ENCODE data around the gene ALKBH6.
A peak's percentile ranks its signal among the peaks of the same experiment; 100 is the strongest.

DNA sequence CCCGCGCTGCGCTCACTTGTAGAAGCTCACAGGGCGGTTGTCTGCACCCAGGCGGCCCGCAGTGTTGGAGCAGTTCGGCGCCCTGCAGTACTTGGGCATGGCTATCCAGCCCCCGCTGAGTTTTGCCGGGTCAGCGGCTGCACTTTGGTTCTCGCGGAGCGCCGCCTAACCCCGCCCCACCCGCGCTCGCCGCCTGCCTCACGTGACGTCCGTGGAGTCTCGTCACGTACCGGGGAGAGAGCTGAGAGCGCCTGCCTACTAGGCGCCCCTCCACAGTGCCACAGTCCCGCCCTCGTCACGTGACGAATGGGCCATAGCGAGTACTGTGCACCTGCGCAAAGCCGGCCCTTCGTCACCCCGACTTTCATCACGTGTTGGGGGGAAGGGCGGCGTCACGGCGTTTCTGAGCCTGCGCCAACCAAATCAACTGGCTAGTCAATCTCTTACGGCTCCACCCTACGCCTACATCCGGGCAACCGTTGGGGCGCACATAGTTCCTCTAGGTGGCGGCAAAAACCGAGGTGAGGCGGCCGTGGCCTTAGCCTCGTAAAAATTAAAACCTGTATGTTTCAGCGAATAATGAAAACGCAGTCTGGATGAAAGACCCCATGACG lies 40.2 kb upstream of the ALKBH6 start, which contains the start of gene THAP8:
- TF ChIP-seq POLR2AphosphoS5 (IDR thresholded peaks at IDR 0.05; ENCODE audit: low read depth) (peak; percentile 94), JUNB (IDR thresholded peaks at IDR 0.05; ENCODE audit: unreplicated experiment) (no peak), ZNF331 (CRISPR knock-in tag; IDR thresholded peaks at IDR 0.05; ENCODE audit: low read depth) (no peak), EZH2 (IDR thresholded peaks at IDR 0.05; ENCODE audit: low read depth, unreplicated experiment) (no peak), EZH2phosphoT487 (IDR thresholded peaks at IDR 0.05; ENCODE audit: unreplicated experiment) (no peak), ZNF114 (CRISPR knock-in tag; IDR thresholded peaks at IDR 0.05) (no peak), CREB1 (CRISPR knock-in tag; IDR thresholded peaks at IDR 0.05; ENCODE audit: low read depth) (peak; percentile 89), ZNF462 (CRISPR knock-in tag; IDR thresholded peaks at IDR 0.05) (no peak), NANOG (IDR thresholded peaks at IDR 0.05; ENCODE audit: borderline replicate concordance) (no peak)
- TF ChIP-seq, protein P1, sequence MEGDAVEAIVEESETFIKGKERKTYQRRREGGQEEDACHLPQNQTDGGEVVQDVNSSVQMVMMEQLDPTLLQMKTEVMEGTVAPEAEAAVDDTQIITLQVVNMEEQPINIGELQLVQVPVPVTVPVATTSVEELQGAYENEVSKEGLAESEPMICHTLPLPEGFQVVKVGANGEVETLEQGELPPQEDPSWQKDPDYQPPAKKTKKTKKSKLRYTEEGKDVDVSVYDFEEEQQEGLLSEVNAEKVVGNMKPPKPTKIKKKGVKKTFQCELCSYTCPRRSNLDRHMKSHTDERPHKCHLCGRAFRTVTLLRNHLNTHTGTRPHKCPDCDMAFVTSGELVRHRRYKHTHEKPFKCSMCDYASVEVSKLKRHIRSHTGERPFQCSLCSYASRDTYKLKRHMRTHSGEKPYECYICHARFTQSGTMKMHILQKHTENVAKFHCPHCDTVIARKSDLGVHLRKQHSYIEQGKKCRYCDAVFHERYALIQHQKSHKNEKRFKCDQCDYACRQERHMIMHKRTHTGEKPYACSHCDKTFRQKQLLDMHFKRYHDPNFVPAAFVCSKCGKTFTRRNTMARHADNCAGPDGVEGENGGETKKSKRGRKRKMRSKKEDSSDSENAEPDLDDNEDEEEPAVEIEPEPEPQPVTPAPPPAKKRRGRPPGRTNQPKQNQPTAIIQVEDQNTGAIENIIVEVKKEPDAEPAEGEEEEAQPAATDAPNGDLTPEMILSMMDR (conservative IDR thresholded peaks at IDR 0.05; ENCODE audit: low read depth in 2 of 2), result peak; percentile 11 to 32; a peak in 2 of 4 replicates
- TF ChIP-seq, protein P2, sequence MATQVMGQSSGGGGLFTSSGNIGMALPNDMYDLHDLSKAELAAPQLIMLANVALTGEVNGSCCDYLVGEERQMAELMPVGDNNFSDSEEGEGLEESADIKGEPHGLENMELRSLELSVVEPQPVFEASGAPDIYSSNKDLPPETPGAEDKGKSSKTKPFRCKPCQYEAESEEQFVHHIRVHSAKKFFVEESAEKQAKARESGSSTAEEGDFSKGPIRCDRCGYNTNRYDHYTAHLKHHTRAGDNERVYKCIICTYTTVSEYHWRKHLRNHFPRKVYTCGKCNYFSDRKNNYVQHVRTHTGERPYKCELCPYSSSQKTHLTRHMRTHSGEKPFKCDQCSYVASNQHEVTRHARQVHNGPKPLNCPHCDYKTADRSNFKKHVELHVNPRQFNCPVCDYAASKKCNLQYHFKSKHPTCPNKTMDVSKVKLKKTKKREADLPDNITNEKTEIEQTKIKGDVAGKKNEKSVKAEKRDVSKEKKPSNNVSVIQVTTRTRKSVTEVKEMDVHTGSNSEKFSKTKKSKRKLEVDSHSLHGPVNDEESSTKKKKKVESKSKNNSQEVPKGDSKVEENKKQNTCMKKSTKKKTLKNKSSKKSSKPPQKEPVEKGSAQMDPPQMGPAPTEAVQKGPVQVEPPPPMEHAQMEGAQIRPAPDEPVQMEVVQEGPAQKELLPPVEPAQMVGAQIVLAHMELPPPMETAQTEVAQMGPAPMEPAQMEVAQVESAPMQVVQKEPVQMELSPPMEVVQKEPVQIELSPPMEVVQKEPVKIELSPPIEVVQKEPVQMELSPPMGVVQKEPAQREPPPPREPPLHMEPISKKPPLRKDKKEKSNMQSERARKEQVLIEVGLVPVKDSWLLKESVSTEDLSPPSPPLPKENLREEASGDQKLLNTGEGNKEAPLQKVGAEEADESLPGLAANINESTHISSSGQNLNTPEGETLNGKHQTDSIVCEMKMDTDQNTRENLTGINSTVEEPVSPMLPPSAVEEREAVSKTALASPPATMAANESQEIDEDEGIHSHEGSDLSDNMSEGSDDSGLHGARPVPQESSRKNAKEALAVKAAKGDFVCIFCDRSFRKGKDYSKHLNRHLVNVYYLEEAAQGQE (IDR thresholded peaks at IDR 0.05; ENCODE audit: unreplicated experiment), result no peak
- TF ChIP-seq, protein P3, sequence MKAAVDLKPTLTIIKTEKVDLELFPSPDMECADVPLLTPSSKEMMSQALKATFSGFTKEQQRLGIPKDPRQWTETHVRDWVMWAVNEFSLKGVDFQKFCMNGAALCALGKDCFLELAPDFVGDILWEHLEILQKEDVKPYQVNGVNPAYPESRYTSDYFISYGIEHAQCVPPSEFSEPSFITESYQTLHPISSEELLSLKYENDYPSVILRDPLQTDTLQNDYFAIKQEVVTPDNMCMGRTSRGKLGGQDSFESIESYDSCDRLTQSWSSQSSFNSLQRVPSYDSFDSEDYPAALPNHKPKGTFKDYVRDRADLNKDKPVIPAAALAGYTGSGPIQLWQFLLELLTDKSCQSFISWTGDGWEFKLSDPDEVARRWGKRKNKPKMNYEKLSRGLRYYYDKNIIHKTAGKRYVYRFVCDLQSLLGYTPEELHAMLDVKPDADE (IDR thresholded peaks at IDR 0.05), result no peak
